HG03103 (cell line): ENCODE measurements around the gene CARD18.

ENCODE experiments used
- ATAC-seq: cut with Tn5 transposase; IDR thresholded peaks from one replicate; pipeline ENCODE4 v1.9.1; 2021; ENCODE audit warnings: low read depth; ENCODE audit not compliant: unreplicated experiment

CARD18 gene, protein sequence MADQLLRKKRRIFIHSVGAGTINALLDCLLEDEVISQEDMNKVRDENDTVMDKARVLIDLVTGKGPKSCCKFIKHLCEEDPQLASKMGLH

DNA sequence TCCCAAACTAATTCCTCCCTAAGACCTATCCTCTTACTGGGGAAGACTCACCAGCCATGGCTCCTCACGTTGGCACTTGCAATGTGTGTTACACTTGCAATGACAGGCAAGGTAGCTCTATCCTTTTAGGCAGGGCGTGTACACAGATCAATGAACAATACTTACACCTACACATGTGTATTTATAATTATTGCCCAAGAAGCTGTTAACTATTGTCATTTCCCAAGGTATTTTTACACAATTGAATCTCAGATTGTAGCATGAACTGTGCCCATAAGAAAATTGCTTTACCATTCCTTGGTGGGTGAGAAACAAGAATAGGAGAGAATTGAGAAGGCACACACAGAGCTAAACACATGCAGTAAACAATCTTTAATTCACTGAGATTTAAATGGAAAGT lies at the start of gene CARD18:
CARD18 (minus strand) TSS at position 101 of the 400 bp plus-strand sequence; CDS start at position 58, 43 bp downstream.
- ATAC-seq = no peak

DNA sequence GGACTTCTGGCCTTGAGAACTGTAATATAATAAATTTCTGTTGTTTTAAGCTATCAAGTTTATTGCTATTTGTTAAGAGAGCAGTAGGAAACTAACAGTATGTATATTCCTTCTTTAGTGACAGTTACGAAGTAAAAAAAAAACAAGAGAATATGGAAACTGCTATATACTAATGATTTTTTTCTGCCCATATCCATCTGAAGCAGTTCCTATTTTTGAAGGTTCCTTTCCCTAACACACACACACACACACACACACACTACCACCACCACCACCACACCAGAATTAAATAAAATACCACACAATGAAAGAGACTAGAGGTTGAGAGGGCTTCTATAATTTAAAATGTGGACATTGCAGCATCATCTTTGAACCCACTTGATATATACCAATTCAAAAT lies 44.4 kb upstream of the CARD18 start:
- ATAC-seq = no peak

DNA sequence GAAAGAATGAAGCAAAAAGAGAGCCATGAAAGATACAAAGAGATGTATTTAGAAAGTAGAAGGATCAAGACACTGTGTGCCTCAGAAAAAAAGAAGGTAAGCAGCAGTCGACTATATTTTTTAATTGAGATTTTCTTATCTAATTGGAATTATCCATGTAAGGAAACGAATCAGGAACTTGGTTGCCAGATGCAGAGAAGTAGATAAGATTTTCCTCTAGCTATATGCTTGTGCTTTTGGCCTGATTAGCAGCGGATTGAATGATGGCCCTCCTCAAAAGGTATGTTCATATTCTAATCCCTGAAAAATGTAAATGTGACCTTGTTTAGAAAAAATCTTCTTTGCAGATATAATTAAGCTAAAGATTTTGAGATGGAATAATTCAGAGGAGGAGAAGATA lies 43.9 kb upstream of the CARD18 start:
- no peak for ATAC-seq

DNA sequence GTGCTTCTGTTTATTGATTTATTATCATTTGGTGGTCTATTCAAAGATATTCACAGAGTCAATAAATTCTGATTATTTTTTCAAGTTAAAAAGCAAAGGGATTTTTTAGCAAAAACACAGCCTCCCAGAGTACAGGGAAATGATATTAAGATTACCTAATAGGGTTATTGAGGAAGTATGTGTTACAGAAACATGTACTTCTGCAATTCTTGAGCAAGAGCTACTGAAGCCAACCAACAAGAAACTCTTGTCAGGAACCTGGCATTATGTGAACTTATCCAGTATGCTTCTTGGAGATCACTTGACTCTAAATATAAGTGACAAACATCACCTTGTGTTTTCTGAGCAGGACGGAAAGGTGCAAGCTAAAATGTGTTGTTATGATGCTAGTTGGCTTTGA lies 42.0 kb upstream of the CARD18 start:
- no peak for ATAC-seq

DNA sequence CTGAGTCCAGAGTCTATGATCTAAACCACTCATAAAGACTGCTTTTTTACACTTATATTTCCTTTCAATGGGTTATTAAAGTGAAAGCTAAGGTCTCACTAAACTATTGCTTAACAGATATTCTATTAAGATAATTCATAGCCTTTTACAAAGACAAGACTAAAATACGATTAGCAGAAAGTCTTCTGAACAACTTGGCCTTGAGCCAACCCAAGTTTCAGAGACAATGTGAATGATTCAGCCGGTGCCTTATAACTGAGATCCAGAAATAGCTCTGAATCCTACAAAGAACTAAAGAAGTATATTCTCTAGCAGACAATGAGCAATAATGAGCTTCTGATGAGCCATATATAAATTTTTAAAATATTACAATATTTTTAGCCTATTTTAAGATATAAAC lies 41.5 kb upstream of the CARD18 start:
- ATAC-seq = no peak

DNA sequence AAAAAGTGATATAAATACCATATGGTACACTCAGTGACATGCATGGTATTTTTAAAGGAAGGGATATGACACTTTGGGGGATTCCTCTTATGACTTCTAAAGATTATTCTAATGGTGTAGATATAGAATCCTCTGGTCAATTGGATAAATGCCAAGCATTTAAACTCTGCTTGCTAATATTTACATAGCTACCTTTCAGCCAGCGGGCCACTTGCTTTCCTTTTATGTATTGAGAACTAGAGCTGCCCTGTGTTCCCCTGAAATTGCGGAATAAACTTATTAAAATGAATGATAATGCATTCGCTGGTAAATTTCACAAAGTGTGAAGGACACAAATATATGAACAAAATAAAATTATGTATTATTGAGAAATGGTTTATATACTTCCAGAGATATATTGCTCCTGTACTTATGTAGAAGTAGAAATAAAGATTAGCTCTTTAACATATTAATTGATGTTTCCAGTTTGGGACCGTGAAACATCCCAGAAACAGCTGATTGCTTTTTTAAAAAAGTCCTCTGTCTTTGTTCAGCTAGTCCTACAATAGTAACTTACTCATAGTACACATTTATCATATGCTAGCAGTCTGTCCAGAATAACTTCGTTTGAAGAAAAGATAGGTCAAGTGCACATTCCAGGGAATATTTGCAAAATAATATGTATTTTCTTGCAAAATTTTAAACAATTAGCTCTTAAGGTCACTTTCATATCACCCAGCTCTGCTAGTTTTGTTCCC lies 40.1 kb upstream of the CARD18 start:
- ATAC-seq = no peak

DNA sequence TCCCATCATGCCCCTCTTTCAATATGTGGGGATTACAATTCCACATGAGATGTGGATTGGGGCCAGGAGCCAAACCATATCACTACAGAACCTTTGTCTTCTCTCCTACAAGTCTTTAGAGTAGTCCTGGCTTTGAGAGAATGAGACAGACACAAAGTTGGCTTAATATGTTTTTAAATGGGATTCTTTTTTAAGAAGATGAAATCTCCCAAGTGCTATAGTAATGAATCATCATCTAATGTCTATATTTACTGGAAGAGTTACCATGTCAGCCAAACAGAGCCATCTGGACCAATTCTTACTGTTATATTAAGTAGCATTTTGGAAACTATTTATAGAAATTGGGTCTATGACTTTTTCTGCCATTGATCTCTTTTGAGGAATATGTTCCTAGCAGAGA lies 38.1 kb upstream of the CARD18 start:
- ATAC-seq = no peak

DNA sequence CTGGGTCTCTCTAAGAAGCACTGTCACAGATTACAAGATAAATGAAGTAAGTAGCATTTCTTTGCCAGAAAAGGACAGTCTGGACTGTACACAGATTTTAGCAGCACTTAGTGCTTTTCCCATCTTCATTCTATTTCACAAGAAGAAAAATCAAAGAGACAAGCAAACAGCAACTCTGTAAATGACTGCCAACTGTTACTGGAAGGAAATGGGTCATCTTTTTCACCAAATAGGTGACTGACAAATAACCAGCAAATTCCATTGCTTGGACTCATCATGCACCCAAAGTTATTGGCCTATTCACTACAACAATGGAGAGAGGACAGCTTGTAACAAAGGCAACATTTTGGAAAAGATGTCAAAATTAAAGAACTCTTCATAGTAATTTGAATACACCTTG lies 28.9 kb upstream of the CARD18 start:
- ATAC-seq = no peak

DNA sequence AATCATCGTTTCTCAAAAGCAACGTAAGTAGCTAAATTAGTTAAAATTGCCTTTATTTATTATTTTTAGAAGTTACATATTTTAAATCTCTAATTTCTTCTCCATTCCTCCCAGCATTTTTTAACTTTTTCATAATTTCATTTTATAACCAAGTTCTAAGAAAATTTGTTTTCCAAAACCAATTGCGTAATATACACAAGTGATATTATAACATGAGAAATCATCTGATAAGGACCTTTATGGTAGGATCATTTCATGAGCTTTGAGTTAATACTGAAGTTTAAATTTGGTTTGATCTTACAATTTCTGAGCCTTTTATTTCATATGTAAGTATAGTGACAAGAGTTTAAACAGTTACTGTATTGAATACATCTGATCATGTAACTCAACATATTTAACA lies 27.7 kb upstream of the CARD18 start:
- no peak for ATAC-seq

DNA sequence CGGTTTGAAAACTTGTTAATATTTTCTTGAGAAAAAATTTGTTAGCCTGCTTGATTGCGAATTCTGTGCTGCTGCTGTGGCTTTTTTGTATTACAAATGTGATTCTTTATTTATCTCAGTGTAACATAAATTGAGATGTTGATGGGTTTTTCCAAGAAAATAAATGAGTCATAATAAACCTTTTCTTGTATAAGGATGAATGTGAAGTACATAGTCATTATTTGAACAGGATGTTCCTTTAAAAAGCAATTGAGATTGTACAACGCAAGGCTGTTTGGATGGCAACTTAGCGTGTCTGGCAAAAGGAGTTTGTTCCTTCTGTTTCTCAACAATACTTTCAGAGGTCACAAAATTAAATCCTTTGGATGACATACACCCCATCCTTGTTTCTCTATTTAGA lies 24.6 kb upstream of the CARD18 start:
- no peak for ATAC-seq

DNA sequence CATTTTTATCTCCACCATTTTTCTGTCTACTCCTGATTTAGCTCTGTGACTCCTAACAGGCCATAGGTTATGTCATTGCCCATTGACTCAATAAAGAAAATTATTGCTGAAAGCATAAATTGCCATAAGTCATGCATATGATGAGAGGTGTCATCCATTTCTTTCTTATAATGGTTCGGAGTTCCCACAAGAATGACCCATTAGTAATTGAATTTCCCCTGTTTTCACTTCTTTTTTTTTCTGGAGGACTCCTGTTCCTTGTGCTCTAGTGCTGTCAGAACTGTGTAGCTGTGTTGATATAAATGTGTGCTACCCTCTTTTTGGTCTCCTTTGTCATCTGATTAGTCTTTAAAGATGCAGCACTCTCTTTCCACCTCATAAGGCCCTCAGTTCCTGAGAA lies 22.9 kb upstream of the CARD18 start:
- no peak for ATAC-seq

DNA sequence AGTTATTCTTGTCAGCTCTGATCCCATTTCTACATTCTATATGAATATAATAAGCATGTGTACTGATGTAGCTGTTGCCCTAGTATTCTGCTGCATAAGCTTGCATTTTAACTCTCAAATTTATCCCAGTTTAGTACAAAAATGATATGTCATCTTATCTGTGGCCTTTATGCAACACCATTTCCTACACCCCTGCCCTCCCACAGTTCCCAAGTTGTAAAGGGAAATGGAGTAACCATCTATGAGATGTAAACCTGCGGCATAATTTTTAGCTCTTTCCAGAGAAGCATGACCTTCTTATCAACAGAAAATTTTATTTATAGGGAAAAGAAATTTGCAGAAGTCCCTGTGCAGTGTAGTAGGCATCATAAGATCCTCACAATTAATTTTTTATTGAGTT lies 18.9 kb upstream of the CARD18 start:
- no peak for ATAC-seq

DNA sequence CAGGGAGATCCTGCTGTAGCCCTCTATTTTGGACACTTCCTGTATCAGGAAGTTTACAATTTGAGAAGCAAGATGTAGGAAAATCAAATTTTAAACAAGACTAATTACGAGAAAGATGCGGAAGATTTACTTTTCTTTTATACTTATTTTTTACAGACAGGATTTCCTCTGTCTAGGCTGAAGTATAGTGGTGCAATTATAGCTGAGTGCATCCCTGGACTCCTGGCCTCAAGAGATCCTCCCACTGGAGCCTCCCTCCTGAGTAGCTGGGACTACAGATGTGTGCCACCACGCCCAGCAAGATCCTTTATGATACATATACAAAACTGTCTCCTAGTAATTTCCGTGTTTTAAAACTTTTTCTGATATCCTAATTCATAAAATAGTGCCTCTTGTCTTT lies 17.2 kb upstream of the CARD18 start:
- ATAC-seq = no peak

DNA sequence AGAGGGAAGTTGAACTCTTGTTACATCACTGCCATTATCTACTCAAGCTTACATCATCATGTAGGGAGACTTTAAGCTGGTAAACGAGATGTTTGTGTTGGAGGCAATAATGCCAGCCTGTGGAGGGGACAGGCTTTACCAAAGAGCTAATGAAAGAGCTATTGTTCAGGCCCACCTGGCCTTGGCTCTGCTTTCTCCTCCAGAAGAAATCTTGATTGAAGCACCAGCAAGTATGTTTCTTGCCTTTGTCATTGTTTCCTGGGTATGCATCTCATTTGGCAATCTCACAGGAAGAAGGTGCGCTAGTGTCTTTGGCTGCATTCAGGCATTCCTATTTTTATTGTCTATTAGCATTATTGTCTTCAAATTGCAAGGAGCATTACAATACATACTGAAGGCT lies 16.7 kb upstream of the CARD18 start:
- no peak for ATAC-seq

DNA sequence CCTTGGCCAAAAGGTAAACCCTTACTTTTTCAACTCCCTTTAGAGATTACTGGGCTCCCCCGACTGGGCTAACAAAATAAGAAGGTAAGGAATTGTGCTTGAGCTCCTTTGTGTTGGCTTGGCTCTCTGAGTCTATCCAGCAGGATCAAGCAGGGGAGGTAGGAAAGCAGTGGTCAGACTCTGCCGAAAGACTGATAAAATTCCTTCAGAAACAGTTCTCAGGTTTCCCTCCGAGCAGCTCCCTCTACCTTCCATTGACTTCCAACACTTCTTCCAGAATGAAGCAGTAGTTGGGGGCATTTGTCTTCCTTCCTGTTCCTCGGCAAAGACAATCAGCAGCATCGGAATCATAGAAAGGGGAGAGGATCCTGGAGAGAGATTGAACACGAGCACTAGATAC lies 16.1 kb upstream of the CARD18 start:
- ATAC-seq = no peak

DNA sequence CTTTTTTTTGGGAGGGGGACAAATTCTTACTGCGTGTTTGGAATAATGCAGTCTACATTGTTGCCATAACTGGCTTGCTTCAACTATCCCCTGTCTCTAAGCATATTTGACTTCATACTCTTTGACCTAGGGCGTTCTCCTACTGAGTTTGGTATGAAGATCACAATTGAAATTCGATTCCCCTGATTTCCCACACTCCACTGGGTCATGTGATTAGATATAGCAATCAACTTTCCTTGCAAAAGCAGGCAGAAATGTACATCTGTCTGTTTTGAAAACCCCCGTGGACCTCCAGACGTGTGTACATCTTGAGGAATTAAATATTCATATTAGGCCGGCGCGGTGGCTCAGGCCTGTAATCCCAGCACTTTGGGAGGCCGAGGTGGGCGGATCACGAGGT lies 13.8 kb upstream of the CARD18 start:
- no peak for ATAC-seq

DNA sequence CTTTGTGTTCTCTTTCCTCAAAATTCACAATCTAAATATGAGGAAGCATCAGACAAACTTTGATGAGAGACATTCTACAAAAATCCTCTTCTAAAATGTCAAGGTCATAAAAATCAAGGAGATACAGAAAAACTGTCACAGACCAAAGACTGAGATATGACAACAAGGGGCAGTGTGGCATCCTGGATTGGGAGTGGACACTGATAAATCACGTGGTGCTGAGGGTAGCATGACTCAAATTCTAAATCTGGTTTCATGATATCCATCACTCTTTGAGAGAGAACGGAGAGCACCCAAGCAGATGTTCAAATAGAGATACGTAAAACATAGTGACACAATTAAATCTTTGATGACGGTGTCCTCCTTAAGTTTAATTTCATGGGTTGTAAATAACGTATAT lies 13.0 kb upstream of the CARD18 start:
- no peak for ATAC-seq

DNA sequence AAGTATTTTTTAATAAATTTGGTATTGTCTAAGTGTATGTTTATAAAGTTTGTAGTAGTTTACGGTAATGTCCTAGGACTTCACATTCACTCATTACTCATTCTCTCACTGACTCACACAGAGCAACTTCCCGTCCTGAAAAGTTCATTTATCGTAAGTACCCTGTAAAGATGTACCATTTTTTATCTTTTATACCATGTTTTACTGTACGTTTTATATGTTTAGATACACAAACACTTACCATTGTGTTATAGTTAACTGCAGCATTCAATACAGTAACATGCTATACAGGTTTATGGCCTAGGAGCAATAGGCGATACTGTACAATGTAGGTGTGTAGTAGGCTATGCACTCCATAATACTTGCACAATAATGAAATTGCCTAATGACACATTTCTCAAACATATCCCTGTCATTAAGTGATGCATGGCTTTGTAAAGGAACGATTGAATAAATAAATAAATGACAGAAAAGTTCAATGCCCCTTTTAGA lies 12.5 kb upstream of the CARD18 start:
- no peak for ATAC-seq

DNA sequence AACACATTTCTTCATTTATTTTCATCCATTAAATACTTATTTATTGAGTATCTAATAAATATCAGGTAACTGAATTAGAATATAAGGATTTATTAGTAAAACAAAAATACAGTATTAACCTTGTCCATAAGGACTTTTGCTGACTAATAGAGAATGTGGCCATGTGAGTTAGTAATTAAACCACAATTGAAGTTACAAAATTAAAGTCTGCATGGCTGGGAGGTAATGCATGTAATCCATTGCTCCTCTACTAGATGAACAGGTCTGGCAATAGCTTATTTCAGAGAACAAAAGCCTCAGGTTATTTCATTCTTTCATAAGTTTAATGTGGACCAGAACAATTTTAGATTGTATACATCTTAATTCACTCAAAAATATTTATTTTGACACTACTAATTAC lies 9.9 kb upstream of the CARD18 start:
- no peak for ATAC-seq

DNA sequence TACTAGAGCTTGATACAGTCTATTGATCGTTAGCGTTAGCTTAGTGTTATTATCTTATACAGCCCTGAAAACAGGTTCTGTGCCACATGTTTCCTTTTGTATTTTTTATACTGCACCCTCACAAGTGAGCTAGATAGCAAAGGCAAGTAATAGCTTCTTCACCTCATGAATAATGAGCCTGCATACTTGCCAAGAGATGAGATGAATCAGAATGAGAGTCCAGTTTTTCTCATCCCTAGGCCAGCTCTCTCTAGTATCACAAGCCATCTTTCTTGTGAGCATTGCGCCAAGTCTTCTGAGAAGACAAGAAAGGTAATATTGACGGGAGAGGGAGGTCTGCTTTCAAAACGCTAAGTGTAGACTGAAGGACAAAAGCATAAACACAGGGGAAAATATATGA lies 8.7 kb upstream of the CARD18 start:
- ATAC-seq = no peak

DNA sequence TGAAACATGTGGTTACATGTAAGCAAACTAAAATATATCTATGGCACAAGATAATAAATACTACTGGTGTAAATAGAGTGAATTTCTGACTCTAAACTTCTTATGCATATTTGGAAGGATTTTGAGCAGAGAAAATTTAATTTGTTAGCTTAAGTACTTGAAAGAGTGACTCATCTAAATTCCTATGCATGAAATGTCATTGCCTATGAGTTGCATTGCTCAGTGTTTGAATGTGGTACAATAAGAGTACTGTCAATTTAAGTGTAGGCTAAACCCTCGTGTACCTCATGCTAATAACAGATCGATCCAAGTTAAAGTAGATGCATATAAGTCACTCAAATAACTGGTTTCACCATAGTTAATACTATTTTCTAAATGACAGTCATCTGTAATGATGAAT lies 5.3 kb upstream of the CARD18 start:
- no peak for ATAC-seq

DNA sequence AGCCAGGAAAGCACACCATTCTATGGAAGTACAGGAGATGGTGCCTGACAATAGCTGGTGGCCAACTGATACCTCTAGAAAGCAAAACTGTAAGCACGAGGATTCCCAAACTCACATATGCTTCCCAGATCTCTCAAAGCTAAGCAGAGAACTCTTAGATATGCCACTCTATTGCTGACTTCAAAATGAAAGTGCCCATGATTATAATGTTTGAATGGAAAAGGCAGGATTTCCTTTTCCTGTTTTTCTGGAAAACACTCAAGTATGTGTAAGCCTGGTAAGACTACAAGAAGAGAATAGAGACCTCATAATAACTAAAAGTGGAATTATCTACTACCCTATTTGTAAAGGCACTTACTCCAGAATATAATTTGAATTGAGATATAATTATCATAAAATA lies 2.6 kb upstream of the CARD18 start:
- ATAC-seq = no peak

DNA sequence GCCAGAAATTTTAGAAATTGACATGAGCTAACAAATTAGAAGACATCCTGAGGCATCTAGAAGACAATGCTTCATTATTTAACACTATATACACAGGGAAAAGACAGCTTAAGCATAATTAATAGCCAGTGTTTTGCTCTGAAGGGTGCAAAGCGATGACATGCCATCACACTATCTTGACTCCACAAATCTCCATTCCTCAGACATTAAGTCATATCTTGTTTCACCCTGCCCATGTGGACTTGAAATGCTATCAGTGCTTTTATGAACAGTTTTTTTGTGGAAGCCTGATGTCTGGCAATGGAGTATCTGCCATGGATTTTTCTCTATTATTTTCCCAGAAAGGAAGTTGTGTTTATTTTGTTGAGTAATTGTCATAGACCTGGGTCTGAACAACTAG lies 2.3 kb downstream of the CARD18 start:
- no peak for ATAC-seq
